Gastrocnemius medialis (tissue), 4 donors: ENCODE results near the gene OMA1.

ENCODE experiments used
- POLR2A ChIP-seq, 2 donors: fragments of 450-650 bp; IDR thresholded peaks; one replicate each; pipeline ENCODE4 v1.6.1; 2017; ENCODE audit warnings: antibody characterized with exemption in 2 of 2, mild to moderate bottlenecking in 2 of 2, moderate library complexity in 2 of 2
- TF ChIP-seq, protein P1 (sequence below), 5 experiments: fragments of 450-650 bp in 3 of 5; fragments of 200-600 bp in 2 of 5; sonication (generic) in 2 of 5; IDR thresholded peaks in 4 of 5; conservative IDR thresholded peaks in 1 of 5; 1 replicate in 4 of 5; 2 replicates in 1 of 5; pipeline ENCODE4 v1.5.1; 2016 to 2019; ENCODE audit warnings: antibody characterized with exemption in 5 of 5, mild to moderate bottlenecking in 3 of 5, moderate library complexity in 3 of 5

- TF ChIP-seq, protein P1, sequence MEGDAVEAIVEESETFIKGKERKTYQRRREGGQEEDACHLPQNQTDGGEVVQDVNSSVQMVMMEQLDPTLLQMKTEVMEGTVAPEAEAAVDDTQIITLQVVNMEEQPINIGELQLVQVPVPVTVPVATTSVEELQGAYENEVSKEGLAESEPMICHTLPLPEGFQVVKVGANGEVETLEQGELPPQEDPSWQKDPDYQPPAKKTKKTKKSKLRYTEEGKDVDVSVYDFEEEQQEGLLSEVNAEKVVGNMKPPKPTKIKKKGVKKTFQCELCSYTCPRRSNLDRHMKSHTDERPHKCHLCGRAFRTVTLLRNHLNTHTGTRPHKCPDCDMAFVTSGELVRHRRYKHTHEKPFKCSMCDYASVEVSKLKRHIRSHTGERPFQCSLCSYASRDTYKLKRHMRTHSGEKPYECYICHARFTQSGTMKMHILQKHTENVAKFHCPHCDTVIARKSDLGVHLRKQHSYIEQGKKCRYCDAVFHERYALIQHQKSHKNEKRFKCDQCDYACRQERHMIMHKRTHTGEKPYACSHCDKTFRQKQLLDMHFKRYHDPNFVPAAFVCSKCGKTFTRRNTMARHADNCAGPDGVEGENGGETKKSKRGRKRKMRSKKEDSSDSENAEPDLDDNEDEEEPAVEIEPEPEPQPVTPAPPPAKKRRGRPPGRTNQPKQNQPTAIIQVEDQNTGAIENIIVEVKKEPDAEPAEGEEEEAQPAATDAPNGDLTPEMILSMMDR (IDR thresholded peaks at IDR 0.05 in 4 of 5, conservative IDR thresholded peaks at IDR 0.05 in 1 of 5): no peak
- no peak for TF ChIP-seq POLR2A (IDR thresholded peaks at IDR 0.05)
These were observed 15.1 kb upstream of the OMA1 start for GRCh38 chr1:58561633-58562032.
